8988T (cell line): ENCODE results near the gene MAP3K13.
"Not testable (repeated sequence)": the region's sequence is repeated elsewhere in the genome, so short reads cannot be mapped to it uniquely, and the experiment has no call there.

Experiments used
- DNase-seq: peaks from one replicate; pipeline ENCODE4 v3.0.0; 2011

Gene MAP3K13

GRCh38 chr3:185400866-185401265, 37.9 kb downstream of the MAP3K13 start:
- DNase-seq = no peak

DNA sequence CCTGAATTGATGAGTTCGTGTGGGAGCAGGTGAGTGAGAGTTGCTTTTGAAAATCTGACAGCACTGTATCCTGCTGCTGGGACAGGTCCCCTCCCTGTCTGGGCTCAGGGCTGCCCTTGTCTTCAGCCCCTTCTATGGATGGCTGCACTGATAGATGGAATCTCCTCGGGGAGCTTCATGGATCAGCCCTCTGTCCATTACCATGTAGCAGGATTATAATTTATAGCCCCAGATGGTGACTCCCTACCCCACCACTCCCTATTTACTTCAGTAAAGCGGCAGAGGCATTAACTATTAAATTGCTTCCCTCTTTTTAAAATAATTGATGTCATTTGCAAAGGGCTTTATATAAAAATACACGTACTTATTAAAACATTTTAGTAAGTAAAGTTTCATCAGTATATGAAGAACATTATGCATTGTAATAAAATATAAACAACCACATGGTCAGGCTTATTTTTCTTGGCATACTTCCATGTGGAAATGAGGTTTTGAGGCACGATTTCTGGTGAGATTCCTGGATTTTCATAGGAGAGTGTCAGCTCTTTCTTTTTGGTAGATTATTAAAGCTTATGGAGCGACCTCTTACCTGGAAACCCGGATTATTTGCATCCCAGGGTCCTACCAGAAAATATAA, 38.5 kb downstream of the MAP3K13 start:
- no peak for DNase-seq

- no peak for DNase-seq
Measured at GRCh38 chr3:185402561-185402960, 39.6 kb downstream of the MAP3K13 start.

DNA sequence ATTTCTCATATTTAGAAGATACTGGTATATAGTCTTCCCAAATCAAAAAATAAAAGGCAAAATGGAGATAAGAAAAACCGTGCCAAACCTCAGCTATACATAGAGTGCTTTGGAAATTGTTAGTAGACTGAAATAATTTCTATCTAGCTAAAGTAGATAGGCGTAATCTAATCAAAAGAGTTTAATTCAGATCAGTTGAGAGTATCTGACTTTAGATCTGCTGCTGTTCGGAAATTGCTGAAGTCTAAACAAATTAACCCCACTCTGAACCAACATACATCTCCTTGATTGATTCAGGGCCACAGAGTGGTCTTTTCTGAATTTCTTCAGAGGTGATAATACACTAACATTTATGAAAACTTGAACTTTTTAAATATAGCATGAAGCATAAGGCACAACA, 40.1 kb downstream of the MAP3K13 start:
- DNase-seq = no peak

GRCh38 chr3:185405243-185405642, 42.3 kb downstream of the MAP3K13 start:
- no peak for DNase-seq

DNA sequence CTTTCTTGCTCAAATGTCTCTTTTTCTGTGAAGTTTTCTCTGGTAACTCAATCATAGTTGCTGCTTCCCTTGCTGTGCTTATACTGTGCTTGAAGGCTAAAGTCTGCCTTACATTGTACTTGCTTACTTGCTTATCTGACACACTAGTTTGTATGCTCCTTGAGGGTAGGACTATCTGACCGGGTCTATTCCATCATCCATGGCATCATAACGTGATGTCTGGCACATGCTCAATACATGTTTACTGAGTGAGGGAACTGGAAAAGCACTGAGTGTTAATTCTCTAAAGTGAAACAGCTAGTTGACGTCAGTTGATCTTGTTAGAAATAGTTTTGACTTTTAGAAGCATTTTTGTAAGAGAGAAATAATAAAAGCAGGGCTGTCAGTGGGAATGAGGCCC, 42.7 kb downstream of the MAP3K13 start:
- no peak for DNase-seq

GRCh38 chr3:185406121-185406620, 43.2 kb downstream of the MAP3K13 start:
- DNase-seq = no peak

GRCh38 chr3:185409957-185410356, 47.0 kb downstream of the MAP3K13 start:
- no peak for DNase-seq

DNA sequence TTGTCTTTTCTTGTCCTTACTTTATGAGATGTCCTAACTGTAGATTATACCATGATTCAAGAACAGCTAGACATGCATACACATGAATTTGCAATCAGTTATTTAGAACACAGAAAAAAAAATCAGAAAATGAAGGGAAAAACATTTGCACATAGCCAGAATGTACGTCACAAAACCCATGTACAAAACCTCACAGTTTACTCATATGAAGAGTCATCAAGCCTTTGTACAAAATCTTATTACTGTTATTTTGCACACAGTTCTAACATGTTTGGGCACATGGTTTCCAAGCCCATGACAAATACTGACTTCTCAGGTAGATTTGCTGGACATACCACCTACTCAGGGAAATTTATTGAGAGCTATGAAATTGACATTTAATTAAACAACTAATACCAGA, 48.2 kb downstream of the MAP3K13 start:
- no peak for DNase-seq

DNA sequence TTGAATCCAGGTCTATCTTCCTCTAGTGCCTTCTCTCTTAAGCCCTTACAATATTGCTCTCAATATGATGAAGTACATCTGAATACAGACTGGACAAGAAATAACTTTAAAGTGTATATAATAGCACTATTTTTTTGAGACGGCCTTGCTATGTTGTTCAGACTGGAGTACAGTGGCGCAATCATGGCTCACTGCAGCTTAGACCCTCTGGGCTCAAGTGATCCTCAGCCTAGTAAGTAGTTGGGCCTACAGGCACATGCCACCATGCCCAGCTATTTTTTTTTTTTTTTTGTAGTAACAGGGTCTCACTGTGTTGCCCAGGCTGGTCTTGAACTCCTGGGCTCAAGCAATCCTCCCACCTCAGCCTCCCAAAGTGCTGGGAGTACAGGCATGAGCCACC, 53.6 kb downstream of the MAP3K13 start:
- DNase-seq = no peak

GRCh38 chr3:185418561-185418977, 55.6 kb downstream of the MAP3K13 start:
- not testable (repeated sequence) for DNase-seq

DNA sequence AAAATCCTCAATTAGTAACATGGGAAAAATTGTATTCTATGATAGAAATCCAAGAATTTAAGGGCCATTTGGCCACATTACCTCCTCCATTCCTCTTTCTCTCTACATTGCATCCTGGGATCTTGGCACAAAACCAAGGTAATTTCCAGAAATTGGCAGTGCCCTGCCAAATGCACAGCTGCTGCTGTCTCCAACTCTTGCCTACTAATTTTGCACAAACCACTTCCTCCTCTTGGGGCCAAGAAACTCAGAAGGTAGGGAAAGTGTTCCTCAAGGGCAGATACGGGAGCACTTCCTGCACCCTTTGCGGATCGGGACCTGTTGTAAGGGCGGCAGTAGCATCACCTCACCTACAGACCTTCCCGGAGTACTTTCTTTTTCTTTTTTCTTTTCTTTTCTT, 57.8 kb downstream of the MAP3K13 start:
- no peak for DNase-seq

GRCh38 chr3:185421577-185422232, 58.8 kb downstream of the MAP3K13 start:
- DNase-seq = no peak

DNA sequence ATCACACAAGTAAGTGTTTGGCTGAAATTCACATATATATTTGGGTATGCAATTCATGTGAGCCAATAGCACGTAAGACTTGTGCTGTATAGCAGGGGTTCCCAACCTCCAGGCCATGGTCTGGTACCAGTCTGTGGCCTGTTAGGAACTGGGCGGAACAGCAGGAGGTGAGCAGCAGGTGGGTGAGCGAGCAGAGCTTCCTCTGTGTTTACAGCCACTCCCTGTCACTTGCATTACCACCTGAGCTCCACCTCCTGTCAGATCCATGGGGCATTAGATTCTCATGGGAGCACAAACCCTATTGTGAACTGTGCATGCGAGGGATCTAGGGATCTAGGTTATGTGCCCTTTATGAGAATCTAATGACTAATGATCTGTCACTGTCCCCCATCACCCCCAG, 59.7 kb downstream of the MAP3K13 start:
- no peak for DNase-seq

- DNase-seq = no peak
Measured at GRCh38 chr3:185423178-185423577, 60.2 kb downstream of the MAP3K13 start.

DNA sequence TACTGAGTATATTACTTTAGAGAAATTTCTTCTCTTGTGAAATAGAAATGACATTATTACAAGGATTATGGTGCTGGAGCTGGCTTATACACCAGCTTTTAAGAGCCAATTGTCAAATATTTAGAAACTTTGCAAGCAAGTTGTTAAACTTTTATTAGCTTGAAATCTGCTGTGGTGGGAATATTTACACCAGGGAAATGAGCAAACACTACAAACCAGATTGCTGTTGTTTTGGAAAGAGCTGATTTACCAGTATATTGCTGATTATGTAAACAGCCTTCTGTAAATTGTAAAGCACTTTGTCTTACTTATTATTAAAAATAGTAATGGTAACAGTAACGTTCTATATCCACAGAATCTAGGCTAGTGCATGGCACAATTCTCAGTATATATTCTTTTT, 61.5 kb downstream of the MAP3K13 start:
- DNase-seq = no peak

DNA sequence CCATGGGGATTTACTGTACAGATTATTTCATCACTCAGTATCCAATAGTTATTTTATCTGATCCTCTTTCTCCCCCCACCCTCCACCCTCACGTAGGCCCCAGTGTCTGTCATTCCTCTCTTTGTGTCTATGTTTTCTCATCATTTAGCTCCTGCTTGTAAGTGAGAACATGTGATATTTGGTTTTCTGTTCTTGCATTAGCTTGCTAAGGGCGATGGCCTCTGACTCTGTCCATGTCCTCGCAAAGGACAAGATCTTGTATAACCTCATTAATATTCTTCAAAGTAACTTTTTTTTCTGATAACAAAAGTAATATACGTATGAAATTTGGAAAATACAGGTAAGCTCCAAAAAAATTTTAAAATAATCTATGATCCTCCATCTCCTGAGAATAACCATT, 67.4 kb downstream of the MAP3K13 start:
- DNase-seq = no peak

GRCh38 chr3:185439745-185440466, 77.0 kb downstream of the MAP3K13 start:
- no peak for DNase-seq

- no peak for DNase-seq
Measured at GRCh38 chr3:185442031-185442430, 79.1 kb downstream of the MAP3K13 start.

DNA sequence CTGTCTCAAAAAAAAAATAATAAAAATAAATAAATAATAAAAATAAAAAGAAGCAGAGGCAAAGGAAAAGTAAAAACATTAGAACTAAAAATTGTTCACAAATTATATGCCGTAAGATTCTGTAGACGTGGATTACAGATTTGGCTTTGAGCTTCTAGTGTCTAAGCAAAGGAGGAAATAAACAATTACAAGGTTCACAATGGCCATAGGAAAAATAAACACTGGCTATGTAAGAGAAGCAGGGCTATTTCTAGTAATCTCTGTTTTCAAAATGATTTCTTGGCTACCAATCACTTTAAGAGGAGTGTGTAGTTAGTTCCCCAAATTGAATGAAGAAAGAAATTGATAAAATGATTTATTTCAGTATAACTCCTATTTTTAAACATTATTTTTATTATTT, 81.4 kb downstream of the MAP3K13 start:
- DNase-seq = no peak

DNA sequence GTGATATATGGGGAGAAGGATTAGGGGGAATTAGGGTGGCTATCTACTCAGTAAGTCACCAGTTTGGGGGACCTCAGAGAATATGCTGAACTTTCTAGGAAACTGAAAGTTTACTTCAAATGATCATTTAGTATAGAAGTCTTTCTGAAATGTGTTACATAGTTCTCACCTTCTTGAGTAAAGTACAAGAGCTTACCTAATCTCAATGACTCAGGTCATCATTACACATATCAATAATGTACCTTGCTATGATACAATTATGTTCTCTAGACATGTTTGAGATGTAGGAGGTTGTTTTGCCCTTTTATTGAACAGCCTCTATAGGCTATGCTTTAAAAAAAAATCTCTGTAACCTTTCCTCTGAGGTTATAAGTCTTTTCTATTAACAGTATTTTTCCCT, 85.2 kb downstream of the MAP3K13 start:
- no peak for DNase-seq

DNA sequence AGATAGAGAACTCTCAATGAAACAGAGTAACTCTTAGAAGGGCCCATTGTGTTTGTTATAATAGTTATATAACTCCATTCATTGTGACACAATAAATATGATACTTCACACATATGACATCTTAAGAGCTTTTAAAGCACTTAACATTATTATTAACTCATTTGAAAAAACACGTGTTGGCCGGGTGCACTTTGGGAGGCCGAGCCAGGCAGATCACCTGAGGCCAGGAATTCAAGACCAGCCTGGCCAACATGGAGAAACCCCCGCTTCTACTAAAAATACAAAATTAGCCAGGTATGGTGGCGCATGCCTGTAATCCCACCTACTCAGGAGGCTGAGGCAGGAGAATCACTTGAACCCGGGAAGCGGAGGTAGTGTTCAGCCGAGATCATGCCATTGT, 88.5 kb downstream of the MAP3K13 start:
- DNase-seq = not testable (repeated sequence)

DNA sequence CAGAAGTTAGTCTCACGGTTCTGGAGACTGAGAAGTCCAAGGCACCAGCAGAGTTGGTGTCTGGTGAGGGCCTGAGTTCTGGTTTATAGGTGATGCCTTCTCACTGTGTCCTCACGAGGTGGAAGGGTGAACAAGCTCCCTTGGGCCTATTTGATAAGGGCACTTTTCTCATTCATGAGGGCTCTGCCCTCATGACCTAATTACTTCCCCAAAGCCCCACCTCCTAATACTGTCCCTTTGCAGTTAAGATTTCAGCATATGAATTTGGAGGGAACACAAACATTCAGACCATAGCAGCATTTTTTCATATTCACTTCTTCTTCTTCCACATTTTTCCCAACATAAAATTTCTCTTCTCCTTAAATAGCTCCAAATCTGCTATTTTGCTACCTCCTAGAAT, 94.4 kb downstream of the MAP3K13 start:
- no peak for DNase-seq

- DNase-seq = no peak
Measured at GRCh38 chr3:185460309-185460708, 97.4 kb downstream of the MAP3K13 start.
